G401.6 (cell line): ENCODE data around the gene WNT1.

Source experiments
- FAIRE-seq: peaks from 2 replicates; lab custom pipeline; 2012; peaks lifted over from hg19 to GRCh38; lab: Jason Lieb, UNC

Gene WNT1

DNA sequence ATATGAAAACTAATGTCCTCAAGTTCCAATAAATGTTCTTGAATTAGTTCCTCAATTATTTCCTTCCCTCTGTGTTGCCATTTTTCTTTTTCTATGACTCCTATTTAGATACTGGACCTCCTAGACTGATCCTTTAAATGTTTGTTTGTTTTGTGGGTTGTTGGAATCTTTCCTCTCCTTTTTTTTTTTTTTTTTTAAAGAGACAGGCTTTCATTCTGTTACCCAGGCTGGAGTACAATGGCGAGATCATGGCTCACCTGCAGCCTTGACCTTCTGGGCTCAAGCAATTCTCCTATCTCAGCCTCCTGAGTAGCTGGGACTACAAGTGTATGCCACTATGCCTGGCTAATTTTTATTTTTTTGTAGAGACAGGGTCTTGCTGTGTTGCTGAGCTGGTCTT is 30.8 kb downstream of the WNT1 start:
- no peak for FAIRE-seq

DNA sequence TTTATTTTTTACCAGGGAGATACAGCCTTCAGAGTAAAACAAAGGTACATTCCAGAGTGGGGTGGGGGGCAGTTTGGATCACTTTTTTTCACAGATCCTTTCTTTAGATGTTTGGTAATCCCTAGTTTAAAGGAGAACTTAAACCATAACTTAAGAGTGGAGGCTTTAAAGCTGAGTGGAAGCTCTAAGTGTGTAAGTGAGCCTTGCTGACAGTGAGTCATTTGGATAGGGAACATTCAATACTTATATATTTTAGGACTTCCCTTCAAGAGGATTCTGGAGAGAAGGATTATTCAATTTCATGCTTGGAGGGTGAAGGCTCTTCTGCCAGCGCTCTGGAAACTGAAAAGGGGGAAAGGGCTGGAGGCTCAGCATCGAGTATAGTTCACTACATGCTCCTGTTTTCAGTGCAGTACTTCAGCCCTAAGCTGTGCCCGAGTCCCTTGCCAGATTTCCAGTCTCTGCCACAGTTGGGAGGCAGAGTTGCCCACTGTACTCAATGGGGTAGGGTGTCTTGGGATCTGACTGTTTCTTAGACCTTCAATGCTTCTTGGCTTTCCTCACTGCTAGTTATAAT is 32.1 kb downstream of the WNT1 start:
- no peak for FAIRE-seq

GRCh38 chr12:49012739-49013138 is 34.6 kb downstream of the WNT1 start:
- FAIRE-seq = no peak

DNA sequence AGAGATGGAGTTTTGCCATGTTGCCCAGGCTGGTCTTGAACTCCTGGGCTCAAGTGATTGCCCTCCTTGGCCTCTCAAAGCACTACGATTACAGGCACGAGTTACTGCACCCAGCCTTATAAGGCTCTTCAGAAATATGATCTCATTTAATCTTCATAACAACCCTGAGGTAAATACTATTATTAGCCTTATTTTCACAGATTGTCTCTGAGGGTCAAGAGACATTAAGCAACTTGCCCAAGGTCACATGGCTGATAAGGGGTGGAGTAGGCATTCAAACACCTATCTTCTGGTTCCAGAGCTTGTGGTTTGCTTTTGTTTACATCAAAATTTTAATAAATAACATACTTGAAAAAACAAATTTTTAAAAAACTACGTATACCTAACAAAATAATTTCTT is 35.3 kb downstream of the WNT1 start:
- no peak for FAIRE-seq

GRCh38 chr12:49014547-49014946 is 36.4 kb downstream of the WNT1 start:
- FAIRE-seq = no peak

DNA sequence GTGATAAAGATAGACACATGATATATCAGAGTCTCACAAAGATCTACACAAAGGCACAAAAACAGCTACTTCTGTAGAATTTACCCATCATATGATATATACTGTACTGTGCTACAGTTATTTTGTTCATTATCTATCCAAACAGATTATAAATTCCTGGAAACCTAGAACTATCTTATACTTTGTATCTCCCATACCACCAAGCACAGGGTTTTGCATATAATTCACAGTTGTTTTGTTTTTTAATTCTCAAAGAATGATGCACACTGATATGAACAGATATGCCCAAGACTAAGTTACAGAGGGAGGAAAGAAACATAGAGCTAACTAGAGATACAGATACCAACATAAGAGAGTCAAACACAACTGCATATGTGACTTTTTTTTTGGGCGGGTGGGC is 37.1 kb downstream of the WNT1 start:
- no peak for FAIRE-seq

DNA sequence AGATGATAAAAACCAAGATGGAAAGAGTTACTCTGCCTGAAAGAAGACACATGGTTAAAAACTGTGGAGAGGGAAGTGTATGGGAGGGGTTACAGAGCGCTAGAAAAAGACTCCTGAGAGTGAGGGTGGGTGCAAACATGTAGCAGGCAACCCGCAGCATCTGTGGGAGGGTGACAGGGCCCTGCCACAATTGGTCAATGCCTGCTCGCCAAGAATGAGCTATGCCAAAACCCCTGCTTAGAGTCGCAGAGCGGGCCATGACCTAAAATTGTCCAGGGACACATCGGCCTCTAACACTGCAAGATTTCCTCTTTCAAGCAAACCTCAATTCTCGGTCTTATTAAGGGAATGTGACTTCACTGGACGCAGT is 39.8 kb downstream of the WNT1 start:
- FAIRE-seq = no peak

- peak; percentile 93 for FAIRE-seq
Observed at GRCh38 chr12:49018261-49019119, 40.4 kb downstream of the WNT1 start, which contains the start of gene PRKAG1. Gene PRKAG1 (minus strand): TSS chr12:49018776. CDS start chr12:49018740, 36 bp downstream.

DNA sequence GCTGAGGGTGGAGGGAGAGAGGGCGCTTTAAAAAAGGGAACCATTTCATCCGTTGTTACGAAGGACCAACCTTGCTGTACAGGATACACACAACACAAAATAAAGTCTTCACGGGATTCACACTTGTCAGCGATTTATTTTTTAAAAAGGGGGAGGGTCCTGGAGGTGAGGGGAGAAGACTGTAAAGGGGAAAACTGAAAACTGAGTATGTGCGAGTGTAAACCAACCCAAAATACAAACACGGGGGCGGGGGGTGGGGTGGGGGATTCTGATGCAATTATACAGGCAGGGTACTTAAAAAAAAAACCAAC is 41.0 kb downstream of the WNT1 start:
- no peak for FAIRE-seq

GRCh38 chr12:49019443-49020324 is 41.6 kb downstream of the WNT1 start:
- no peak for FAIRE-seq

DNA sequence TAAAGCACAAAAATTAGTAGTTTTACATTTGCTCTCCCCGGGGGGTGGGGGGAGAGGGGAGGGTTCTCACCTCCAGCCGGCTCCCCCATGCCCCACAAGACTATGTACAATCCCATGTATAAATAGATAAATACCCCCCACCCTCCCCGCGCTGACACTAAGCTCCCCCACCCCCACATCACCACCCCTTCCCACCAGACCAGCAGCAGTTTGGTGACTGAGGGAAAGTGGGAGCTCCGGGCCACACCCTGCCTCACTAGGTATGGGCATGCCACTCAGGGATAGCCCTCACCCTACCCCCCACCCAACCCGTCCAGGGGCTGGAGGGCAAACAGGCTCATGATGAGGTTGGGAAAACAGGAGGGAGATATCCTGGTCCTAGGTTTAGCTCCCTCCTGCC is 42.3 kb downstream of the WNT1 start:
- no peak for FAIRE-seq

DNA sequence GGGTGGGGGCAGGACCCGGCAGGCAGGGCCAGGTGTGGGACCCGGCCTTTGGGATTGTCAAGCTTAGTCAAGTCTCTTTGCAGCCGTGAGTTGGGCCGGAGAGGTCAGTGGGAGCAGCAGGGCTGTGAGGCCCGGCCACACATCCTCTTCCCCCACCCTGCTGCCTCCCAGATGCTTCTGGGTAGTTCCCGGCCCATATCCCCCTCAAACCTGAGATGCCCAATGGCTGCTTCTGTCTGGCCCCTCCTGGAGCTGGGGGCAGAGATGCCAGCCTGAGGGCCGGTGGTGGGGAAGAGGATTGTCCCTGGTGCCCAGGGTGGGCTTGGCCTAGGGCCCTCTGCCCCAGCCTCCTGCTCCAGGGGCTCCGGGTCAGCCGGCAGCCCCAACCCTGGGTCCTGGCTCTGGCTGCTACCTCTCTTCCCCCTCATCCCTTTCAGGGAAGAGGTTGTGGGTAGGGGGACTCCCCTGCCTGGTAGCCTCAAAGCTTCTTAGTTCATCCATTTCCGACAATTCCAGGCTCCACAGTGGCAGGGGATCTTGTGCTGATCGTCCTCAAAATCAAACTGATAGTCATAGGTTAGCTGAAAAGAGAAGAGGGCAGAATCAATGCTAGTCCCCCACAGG is 43.3 kb downstream of the WNT1 start:
- FAIRE-seq = no peak

DNA sequence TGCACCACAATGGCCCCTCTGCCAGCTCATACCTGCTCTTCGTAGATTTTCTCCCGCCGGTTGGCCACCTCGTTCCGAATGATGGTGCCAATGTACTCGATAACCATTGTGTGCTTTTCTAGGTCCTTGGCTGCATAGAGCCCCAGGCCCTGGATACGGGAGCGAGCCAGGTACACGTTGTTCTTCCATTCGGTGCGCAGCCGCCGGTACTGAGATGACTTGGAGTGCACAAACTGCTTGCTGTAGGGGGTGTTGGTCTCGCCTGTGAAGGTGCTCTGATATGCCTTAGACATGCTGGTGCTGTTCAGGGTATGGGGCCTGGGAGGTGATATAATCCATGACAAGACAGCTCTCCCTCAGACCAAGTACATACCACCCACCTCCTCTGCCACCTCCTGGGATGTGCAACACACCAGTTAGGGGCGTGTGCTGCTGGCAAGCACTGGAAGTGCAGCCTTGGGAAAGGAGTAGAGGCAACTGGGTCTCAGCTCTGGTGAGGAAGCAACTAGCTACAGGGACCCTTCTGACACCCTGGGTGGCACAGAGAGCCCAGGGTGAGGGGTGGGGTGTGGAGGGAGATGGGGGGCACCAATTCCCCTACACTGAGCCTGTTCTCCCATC is 44.5 kb downstream of the WNT1 start:
- no peak for FAIRE-seq

DNA sequence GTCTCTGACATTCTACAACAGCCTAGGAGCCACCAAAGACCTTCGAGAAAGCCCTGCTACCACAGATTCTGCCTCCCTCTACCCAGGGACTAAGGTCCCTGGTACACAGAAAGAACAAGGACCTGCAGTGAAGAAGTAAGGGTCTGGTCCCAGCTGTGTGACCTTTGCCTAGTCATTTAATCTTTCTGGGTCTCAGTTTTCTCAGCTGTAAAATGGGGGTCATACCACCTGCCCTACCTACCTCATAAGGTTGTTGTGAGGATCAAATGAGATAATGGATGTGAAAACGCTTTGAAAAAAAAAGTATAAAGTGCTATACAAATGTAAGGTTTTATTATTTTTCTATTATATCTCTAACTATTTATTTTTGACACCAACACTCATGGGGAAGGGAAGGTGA is 45.7 kb downstream of the WNT1 start:
- no peak for FAIRE-seq

DNA sequence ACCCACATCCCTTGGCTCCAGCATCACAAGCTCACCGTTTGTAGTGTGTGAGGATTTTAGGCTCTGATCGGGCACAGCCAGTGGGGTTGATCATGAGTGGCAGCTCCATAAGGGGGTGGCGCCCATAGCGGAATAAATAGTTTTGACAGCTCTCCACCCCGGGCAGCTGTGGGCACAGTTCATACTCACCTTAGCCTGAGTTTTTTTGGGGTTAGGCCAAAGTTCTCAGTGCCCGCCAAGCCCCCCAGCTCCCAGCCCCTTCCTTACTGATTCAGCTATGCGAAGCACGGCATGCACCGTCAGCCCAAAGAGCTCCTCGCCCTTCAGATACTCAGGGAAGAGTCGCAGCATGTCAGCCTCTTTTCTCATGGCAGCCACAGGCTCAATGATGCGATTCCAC is 46.4 kb downstream of the WNT1 start:
- FAIRE-seq = no peak

DNA sequence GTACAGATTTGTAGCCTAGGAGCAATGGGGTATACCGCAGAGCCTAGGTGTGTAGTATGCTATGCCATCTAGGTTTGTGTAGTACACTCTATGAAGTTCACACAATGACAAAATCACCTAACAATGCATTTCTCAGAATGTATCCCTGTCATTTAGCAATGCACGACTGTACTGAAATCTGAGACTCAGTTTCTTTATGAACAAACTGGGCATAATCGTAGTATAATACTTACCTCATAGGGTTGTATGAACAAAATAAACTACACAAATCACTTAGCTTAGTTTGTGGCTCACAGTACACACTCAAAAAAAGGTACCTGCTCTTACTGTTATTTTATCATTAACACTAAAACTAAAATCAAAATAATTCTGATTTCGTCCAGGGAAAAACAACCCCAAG is 47.3 kb downstream of the WNT1 start:
- FAIRE-seq = no peak

GRCh38 chr12:49026101-49026500 is 48.0 kb downstream of the WNT1 start:
- FAIRE-seq = no peak

GRCh38 chr12:49026678-49027480 is 48.8 kb downstream of the WNT1 start:
- FAIRE-seq = no peak

DNA sequence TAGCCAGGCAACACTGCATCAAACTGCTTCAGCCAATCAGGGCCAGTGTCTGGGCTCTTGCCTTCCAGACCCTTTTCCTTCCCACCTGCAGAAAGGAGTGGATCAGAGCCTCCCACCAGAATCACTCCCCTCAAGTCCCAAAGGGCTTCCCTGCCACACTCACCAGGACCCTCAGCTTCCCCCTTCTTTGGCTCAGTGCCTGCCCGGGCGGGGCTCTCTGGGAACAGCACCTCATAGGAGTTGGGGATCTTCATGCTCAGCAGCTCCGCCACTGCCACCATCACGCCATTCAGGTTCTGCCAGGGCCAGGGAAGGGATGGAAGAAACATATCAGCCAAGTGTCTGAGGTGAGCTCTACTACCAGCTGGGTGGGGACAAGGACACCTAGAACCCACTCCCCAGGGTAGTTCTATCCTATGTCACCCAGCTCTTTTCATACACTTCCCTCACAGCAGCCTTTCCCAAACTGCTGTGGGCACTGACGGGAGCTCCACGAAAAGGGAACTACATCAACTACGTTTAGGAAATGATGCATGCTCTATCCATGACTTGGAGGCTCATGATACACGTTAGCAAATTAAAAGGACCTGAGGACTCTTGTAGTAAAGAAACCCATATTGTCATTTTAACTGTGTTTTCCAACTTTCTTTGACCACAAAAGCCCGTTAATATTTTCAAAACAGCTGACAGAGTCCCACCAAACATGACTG is 49.9 kb downstream of the WNT1 start:
- FAIRE-seq = no peak

DNA sequence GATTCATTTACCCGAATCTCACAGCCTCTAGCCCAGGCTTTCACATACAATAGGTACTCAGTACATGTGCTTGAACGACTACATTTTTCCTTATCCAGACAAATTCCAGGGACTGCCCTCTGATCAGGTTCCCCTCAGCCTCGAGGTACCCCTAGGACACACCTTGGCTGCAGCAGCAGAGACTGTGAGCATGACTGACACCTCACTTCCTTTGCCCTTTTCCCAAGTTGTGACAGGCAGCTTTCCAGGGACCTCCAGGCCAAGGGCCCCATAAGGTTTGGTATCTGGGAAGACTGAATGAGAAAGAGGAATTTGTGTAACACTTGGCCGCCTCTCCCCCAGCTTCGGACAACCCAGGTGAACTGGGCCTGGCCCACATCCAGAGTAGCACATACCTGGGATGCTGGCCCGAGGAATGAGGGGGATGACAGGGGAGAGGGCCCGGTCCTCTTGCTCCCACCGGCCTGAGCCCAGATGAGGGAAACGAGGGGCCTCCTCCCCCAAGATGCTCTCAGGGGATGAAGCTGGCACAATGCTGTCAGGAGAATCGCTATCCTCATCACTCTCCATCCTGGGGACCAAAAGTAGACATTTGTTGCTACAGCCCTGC is 50.6 kb downstream of the WNT1 start:
- no peak for FAIRE-seq
